Measurements from ENCODE around the gene IFT57.

Gene IFT57

GRCh38 chr3:108218811-108219210 lies 3.4 kb downstream of the IFT57 start:
- no peak for DNase-seq (ENCODE audit: low read depth)

GRCh38 chr3:108215871-108216270 lies 6.4 kb downstream of the IFT57 start:
- no peak for DNase-seq (ENCODE audit: low read depth)

GRCh38 chr3:108209579-108209978 lies 12.6 kb downstream of the IFT57 start:
- no peak for DNase-seq (ENCODE audit: low read depth)

- DNase-seq (ENCODE audit: low read depth): no peak
Observed at GRCh38 chr3:108208831-108209230, 13.4 kb downstream of the IFT57 start.

GRCh38 chr3:108202834-108203233 lies 19.4 kb downstream of the IFT57 start:
- no peak for DNase-seq (ENCODE audit: low read depth)

- DNase-seq (ENCODE audit: low read depth): no peak
Observed at GRCh38 chr3:108202080-108202479, 20.1 kb downstream of the IFT57 start.

GRCh38 chr3:108201258-108201657 lies 21.0 kb downstream of the IFT57 start:
- DNase-seq (ENCODE audit: low read depth): no peak

GRCh38 chr3:108200578-108200977 lies 21.6 kb downstream of the IFT57 start:
- no peak for DNase-seq (ENCODE audit: low read depth)

GRCh38 chr3:108200024-108200423 lies 22.2 kb downstream of the IFT57 start:
- no peak for DNase-seq (ENCODE audit: low read depth)

- no peak for DNase-seq (ENCODE audit: low read depth)
Observed at GRCh38 chr3:108191394-108191793, 30.8 kb downstream of the IFT57 start.

- DNase-seq (ENCODE audit: low read depth): no peak
Observed at GRCh38 chr3:108190346-108190745, 31.9 kb downstream of the IFT57 start.

- no peak for DNase-seq (ENCODE audit: low read depth)
Observed at GRCh38 chr3:108189440-108189839, 32.8 kb downstream of the IFT57 start.

GRCh38 chr3:108185536-108185935 lies 36.7 kb downstream of the IFT57 start:
- no peak for DNase-seq (ENCODE audit: low read depth)

GRCh38 chr3:108184824-108185223 lies 37.4 kb downstream of the IFT57 start:
- DNase-seq (ENCODE audit: low read depth): no peak

- no peak for DNase-seq (ENCODE audit: low read depth)
Observed at GRCh38 chr3:108183971-108184370, 38.3 kb downstream of the IFT57 start.

GRCh38 chr3:108183181-108183580 lies 39.0 kb downstream of the IFT57 start:
- DNase-seq (ENCODE audit: low read depth): no peak

- no peak for DNase-seq (ENCODE audit: low read depth)
Observed at GRCh38 chr3:108182339-108182738, 39.9 kb downstream of the IFT57 start.

GRCh38 chr3:108181172-108181571 lies 41.1 kb downstream of the IFT57 start:
- no peak for DNase-seq (ENCODE audit: low read depth)

- no peak for DNase-seq (ENCODE audit: low read depth)
Observed at GRCh38 chr3:108180194-108180593, 42.0 kb downstream of the IFT57 start.

- no peak for DNase-seq (ENCODE audit: low read depth)
Observed at GRCh38 chr3:108178676-108179075, 43.5 kb downstream of the IFT57 start.

GRCh38 chr3:108177536-108177935 lies 44.7 kb downstream of the IFT57 start:
- no peak for DNase-seq (ENCODE audit: low read depth)

GRCh38 chr3:108175352-108175751 lies 46.9 kb downstream of the IFT57 start:
- no peak for DNase-seq (ENCODE audit: low read depth)

- DNase-seq (ENCODE audit: low read depth): no peak
Observed at GRCh38 chr3:108171106-108171505, 51.1 kb downstream of the IFT57 start.

GRCh38 chr3:108164391-108164790 lies 57.8 kb downstream of the IFT57 start:
- no peak for DNase-seq (ENCODE audit: low read depth)

GRCh38 chr3:108159865-108160264 lies 62.4 kb downstream of the IFT57 start:
- no peak for DNase-seq (ENCODE audit: low read depth)
